B cell (primary cell): ENCODE data around the gene ATL1.

Source experiments
- CTCF ChIP-seq: fragments of 200-600 bp; IDR thresholded peaks from one replicate; pipeline ENCODE4 v1.8.0; 2022; ENCODE audit warnings: antibody characterized with exemption, mild to moderate bottlenecking
- EZH2 ChIP-seq: IDR thresholded peaks from 2 replicates; pipeline ENCODE4 v1.6.1; 2012; ENCODE audit warnings: borderline replicate concordance, low read depth, mild to moderate bottlenecking, moderate library complexity, low read length; ENCODE audit not compliant: insufficient read depth, poor library complexity, severe bottlenecking

DNA sequence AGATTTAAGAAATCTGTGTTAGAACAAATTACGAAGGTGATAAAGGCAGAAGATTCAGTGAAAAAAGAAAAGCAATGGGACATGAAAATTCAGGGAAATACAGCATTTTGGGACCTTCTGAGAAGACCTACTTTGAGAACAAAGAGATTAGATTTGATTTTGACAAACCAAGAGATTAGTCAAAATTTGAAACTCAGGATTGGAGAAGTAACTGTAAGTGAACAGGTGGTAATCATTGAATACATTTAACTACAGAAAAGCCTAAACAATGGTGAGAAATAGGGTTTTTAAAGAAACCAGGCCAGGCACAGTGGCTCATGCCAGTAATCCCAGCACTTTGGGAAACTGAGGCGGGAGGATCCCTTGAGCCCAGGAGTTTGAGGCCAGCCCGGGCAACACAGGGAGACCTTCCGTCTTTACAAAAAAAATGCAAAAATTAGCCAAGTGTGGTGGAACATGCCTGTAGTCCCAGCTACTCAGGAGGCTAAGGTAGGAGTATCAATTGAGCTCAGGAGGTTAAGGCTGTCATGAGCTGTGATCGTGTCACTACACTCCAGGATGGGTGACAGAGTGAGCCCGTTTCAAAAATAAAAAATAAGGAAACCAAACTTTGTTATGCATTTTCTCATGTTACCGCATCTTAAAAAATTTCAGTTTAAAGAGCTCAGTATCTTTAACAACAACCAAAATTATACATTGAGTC is 117.0 kb downstream of the ATL1 start:
- no peak for TF ChIP-seq CTCF
- TF ChIP-seq EZH2, result no peak
